GM18498 (cell line): ENCODE measurements around the gene NOPCHAP1.
"Not testable (repeated sequence)": the region's sequence is repeated elsewhere in the genome, so short reads cannot be mapped to it uniquely, and the experiment has no call there.

ENCODE experiments used
- ATAC-seq: cut with Tn5 transposase; IDR thresholded peaks from one replicate; pipeline ENCODE4 v1.9.1; 2021; ENCODE audit warnings: mild to moderate bottlenecking, moderate library complexity; ENCODE audit not compliant: unreplicated experiment

Gene NOPCHAP1

GRCh38 chr12:104986022-104986941 lies at the start of gene NOPCHAP1:
Gene NOPCHAP1 (plus strand): TSS chr12:104986316. CDS start chr12:104986353, 37 bp downstream.
- peak; percentile 97 for ATAC-seq

GRCh38 chr12:104938371-104938770 lies 47.7 kb upstream of the NOPCHAP1 start:
- ATAC-seq: no peak

- ATAC-seq: no peak
Measured at GRCh38 chr12:104939089-104939488, 47.0 kb upstream of the NOPCHAP1 start.

GRCh38 chr12:104941454-104941853 lies 44.7 kb upstream of the NOPCHAP1 start:
- no peak for ATAC-seq

GRCh38 chr12:104942075-104942474 lies 44.0 kb upstream of the NOPCHAP1 start:
- no peak for ATAC-seq

- ATAC-seq: not testable (repeated sequence)
Measured at GRCh38 chr12:104943401-104943800, 42.7 kb upstream of the NOPCHAP1 start.

GRCh38 chr12:104944252-104944651 lies 41.9 kb upstream of the NOPCHAP1 start:
- ATAC-seq: no peak

- ATAC-seq: not testable (repeated sequence)
Measured at GRCh38 chr12:104948716-104949115, 37.4 kb upstream of the NOPCHAP1 start.

GRCh38 chr12:104951759-104952509 lies 34.2 kb upstream of the NOPCHAP1 start:
- no peak for ATAC-seq

- no peak for ATAC-seq
Measured at GRCh38 chr12:104952816-104953215, 33.3 kb upstream of the NOPCHAP1 start.

GRCh38 chr12:104953323-104953722 lies 32.8 kb upstream of the NOPCHAP1 start:
- ATAC-seq: no peak

- ATAC-seq: no peak
Measured at GRCh38 chr12:104955703-104956102, 30.4 kb upstream of the NOPCHAP1 start.

- ATAC-seq: no peak
Measured at GRCh38 chr12:104956870-104957718, 29.0 kb upstream of the NOPCHAP1 start.

- peak; percentile 36 for ATAC-seq
Measured at GRCh38 chr12:104957719-104958000, 28.5 kb upstream of the NOPCHAP1 start.

- ATAC-seq: peak; percentile 82
Measured at GRCh38 chr12:104958001-104958804, 27.9 kb upstream of the NOPCHAP1 start, which contains the start of gene SLC41A2. Gene SLC41A2 (minus strand): TSS chr12:104958290. CDS start chr12:104928527, 29,763 bp downstream.

GRCh38 chr12:104958805-104959334 lies 27.2 kb upstream of the NOPCHAP1 start:
- no peak for ATAC-seq

GRCh38 chr12:104959335-104959841 lies 26.7 kb upstream of the NOPCHAP1 start:
- ATAC-seq: no peak

- no peak for ATAC-seq
Measured at GRCh38 chr12:104960464-104960863, 25.7 kb upstream of the NOPCHAP1 start.

GRCh38 chr12:104963757-104964156 lies 22.4 kb upstream of the NOPCHAP1 start:
- ATAC-seq: no peak
